ENCODE results near the gene KLHL24. TPM values are rescaled to one million over a fixed set of nuclear protein-coding genes. Genes with fewer than 3 reads are reported as not detected.
A peak's percentile ranks its signal among the peaks of the same experiment; 100 is the strongest.
"Not testable (repeated sequence)": the region's sequence is repeated elsewhere in the genome, so short reads cannot be mapped to it uniquely, and the experiment has no call there.

The KLHL24 gene
- polyA plus RNA-seq, 6 donors from 2014 or later, result 46.7 to 84.9 (median 65.3) TPM

DNA sequence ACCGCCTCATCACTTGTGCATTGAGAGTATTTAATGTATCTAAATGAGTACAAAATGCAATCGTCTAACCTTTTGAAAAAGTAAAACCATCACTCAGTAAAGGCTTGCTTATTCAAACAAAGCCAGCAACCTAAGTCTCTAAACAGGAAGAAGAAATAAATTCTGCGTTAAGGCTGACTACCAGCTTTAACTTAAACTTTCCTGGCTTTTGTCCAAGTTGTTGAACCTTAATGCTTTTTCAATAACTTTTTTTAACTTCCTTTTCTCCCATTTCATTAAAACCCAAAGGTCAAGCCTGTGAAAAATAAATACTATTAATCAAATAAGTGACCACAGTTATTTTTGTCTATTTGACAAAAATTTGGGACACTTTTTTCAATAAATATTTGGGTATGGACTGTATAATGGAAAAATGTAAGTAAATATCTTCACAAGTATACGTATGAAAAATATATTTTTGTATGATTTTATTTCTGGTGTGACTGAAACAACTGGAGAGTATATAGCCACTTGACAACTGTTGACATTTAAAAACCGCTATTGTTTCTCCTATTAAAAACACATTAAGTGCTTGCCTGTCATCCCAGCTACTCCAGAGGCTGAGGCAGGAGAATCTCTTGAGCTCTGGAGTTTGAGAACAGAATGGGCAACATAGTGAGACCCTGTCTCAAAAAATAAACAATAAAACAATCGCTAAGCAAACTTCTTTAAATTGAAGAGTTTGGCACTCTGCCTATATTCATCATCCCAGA, 2.9 kb downstream of the KLHL24 start:
- Mint-ChIP-seq H3K9me3 (no peaks in the 10 kb centered on the region), H3K4me1 (peaks cover 22 to 46% (median 35%) of the 10 kb centered on the region in 3 donors), H3K27me3 (no peaks in the 10 kb centered on the region), H3K27ac (peak overlapping the region in 3 of 6 donors; percentile 28 to 97 (median 97)), H3K36me3 (peaks cover 5 to 14% of the 10 kb centered on the region in 2 donors), H3K4me3 (peak overlapping the region in 6 of 8 donors; percentile 85 to 97 (median 96))
- DNase-seq (no peak), ATAC-seq (ENCODE audit: low read depth in 2 of 2) (no peak)

DNA sequence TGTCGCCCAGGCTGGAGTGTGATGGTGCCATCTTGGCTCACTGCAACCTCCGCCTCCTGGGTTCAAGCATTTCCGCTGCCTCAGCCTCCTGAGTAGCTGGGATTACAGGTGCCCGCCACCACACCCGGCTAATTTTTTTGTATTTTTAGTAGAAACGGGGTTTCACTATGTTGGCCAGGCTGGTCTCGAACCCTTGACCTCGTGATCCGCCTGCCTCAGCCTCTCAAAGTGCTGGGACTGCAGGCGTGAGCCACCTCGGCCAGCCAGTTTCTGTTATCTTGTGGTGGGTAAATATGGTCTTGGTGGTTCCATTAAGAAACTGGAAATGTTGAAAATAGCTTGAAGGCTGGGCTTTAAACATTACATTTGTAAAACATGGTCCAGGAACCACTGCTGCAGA, 5.2 kb downstream of the KLHL24 start:
- peak overlapping the region in 1 of 6 donors; percentile 42 for H3K27ac Mint-ChIP-seq
- H3K36me3 Mint-ChIP-seq, result peaks cover 5 to 19% of the 10 kb centered on the region in 2 donors
- H3K4me1 Mint-ChIP-seq, result peaks cover 26 to 40% (median 30%) of the 10 kb centered on the region in 3 donors
- not testable (repeated sequence) for H3K9me3 Mint-ChIP-seq; ATAC-seq (ENCODE audit: low read depth in 2 of 2); DNase-seq; H3K27me3 Mint-ChIP-seq; H3K4me3 Mint-ChIP-seq

DNA sequence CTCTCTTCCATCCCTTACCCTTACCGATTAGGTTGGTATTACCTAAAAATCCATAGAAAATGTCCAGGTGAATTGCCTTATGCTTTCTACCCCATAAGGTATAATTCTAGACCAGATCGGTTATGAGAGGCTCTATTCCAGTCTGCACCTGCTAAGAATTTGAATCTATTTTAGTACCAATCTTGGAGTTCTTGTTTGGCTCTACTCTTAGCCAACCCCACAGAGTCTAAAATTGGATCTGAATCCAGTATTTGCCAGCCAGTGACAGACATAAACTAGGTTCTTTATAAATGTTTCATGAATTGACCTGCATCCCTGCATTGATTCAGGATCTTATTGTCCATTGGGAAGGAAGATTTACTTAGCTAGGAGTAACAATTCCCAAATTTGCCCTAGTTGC, 6.5 kb downstream of the KLHL24 start:
- Mint-ChIP-seq H3K27ac (no peak overlapping the region), H3K36me3 (peaks cover 5 to 19% of the 10 kb centered on the region in 2 donors), H3K27me3 (no peaks in the 10 kb centered on the region), H3K9me3 (peaks cover 0 to 2% (median 0%) of the 10 kb centered on the region in 7 donors), H3K4me3 (peak overlapping the region in 1 of 8 donors; percentile 3), H3K4me1 (peaks cover 26 to 43% (median 29%) of the 10 kb centered on the region in 3 donors)
- DNase-seq (no peak), ATAC-seq (ENCODE audit: low read depth in 2 of 2) (no peak)

DNA sequence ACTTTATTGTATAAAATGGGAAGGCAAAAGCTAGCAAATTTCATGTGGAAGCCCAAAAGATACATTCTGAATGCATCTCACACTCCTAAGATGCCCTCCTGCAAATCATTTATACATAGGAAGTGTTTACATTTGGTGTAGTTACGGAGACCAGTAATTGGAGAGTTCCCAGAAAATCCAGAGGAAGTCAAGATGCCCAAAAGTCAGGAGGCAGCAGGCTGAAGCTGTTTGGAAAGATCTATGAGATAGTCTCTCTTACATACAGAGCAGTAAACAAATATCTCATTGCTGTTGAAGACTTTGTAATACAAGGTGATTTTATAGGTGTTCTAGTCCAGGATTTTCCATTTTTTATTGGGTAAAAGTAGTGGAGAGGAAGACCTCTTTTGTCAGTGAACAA, 8.8 kb downstream of the KLHL24 start:
- DNase-seq (no peak), ATAC-seq (ENCODE audit: low read depth in 2 of 2) (no peak)
- Mint-ChIP-seq H3K36me3 (peaks cover 5 to 27% of the 10 kb centered on the region in 2 donors), H3K4me3 (no peak overlapping the region), H3K9me3 (peaks cover 0 to 10% (median 2%) of the 10 kb centered on the region in 7 donors), H3K27ac (no peak overlapping the region), H3K4me1 (peaks cover 14 to 28% (median 20%) of the 10 kb centered on the region in 3 donors), H3K27me3 (no peaks in the 10 kb centered on the region)

DNA sequence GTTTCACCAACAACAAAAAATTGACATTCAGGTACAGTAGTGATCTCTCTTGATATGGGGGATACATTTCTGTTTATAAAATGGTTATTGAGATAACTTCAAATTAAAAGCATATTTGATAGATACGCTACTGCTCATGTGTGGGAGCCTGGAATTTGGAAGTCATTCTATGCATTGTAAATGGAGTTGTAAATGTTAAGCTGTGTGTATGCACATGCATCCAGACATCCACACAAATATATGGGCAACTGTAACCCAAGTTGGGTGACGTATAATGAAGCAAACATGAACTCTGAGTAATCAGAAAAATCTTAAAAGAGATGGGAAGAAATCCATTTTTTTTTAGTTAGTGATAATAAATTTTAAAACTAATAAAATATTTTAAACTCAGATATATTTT, 9.8 kb downstream of the KLHL24 start:
- Mint-ChIP-seq H3K4me3 (no peak overlapping the region), H3K4me1 (peaks cover 12 to 20% (median 14%) of the 10 kb centered on the region in 3 donors), H3K27ac (no peak overlapping the region), H3K27me3 (no peaks in the 10 kb centered on the region), H3K36me3 (peaks cover 14 to 24% of the 10 kb centered on the region in 2 donors), H3K9me3 (peaks cover 0 to 20% (median 11%) of the 10 kb centered on the region in 7 donors)
- DNase-seq (no peak), ATAC-seq (ENCODE audit: low read depth in 2 of 2) (no peak)

DNA sequence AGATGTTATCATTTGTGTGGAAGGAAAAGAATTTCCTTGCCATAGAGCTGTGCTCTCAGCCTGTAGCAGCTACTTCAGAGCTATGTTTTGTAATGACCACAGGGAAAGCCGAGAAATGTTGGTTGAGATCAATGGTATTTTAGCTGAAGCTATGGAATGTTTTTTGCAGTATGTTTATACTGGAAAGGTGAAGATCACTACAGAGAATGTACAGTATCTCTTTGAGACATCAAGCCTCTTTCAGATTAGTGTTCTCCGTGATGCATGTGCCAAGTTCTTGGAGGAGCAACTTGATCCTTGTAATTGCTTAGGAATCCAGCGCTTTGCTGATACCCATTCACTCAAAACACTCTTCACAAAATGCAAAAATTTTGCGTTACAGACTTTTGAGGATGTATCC, 15.1 kb downstream of the KLHL24 start:
- Mint-ChIP-seq H3K9me3 (peaks cover 6 to 64% (median 50%) of the 10 kb centered on the region in 7 donors), H3K4me3 (no peak overlapping the region)
- ATAC-seq (ENCODE audit: low read depth in 2 of 2), result no peak

DNA sequence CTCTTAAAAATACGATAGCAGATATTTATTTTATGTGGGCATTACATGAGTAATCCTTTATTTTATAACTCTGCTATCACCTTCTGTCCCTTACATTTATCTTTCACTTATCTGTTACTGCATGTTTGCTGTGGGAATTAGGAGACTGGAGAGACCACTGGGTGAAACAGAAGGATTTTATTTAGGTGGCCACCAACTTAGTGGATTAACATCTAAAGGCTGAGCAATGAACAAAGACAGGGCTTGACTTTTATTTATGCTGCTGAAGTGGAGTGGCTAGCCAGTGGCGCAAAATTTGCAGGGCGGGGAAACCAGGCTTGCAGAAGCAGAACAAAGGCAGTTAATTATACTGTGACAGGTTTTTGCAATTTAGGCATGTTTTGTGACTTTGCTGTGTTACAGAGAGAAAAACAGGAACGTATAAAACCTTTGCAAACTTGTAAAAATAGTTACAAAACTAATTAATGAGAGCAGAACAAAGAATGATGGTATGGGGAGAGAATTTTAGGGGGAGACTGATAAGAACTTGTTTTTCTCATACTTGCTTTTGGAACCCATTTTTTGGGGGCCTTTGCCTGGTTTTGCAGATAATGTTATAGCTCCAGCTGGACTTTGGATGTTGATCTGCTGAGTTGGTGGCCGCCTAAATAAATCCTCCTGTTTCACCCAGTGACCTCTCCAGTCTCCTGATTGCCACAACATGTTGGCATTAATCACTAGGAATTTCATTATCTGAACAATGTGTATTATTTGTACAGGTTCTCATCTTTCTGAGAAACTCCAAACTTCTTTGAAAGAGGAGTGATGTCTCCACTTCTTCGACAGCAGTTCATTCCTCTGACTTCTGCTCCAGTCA, 18.0 kb downstream of the KLHL24 start:
- peaks cover 10 to 70% (median 53%) of the 10 kb centered on the region in 7 donors for H3K9me3 Mint-ChIP-seq
- no peaks in the 10 kb centered on the region for H3K27me3 Mint-ChIP-seq
- DNase-seq, result no peak
- ATAC-seq (ENCODE audit: low read depth in 2 of 2), result no peak
- peak overlapping the region in 3 of 6 donors; percentile 48 to 94 (median 86) for H3K27ac Mint-ChIP-seq
- peaks cover 50 to 57% of the 10 kb centered on the region in 2 donors for H3K36me3 Mint-ChIP-seq
- peaks cover 0 to 11% (median 11%) of the 10 kb centered on the region in 3 donors for H3K4me1 Mint-ChIP-seq
- peak overlapping the region in 2 of 8 donors; percentile 25 to 63 for H3K4me3 Mint-ChIP-seq

More for the DNA sequence above, 15.1 kb downstream of the KLHL24 start:
- DNase-seq, result no peak
- Mint-ChIP-seq H3K4me1 (peaks cover 0 to 8% (median 5%) of the 10 kb centered on the region in 3 donors), H3K27me3 (no peaks in the 10 kb centered on the region), H3K27ac (no peak overlapping the region), H3K36me3 (peaks cover 40 to 41% of the 10 kb centered on the region in 2 donors)

DNA sequence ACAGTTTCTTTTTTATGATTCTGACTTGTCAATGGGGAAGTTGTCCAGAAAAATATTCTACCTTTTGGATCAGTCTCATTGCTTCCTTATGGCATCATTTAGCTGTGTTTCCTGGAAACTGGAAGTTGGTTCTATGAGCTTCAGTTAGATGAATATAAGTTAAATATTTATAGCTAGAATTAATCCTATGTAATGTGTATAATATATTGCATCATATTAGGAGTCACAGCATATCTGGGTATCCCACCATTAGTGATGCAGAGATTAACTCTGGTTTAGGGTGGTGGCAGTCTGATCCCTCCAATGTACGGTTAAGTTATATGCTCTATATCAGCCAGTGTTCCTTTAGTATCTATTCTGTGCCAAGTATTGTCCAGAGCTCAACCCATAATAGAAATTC, 19.3 kb downstream of the KLHL24 start:
- H3K9me3 Mint-ChIP-seq, result peaks cover 10 to 65% (median 48%) of the 10 kb centered on the region in 7 donors
- no peak overlapping the region for H3K27ac Mint-ChIP-seq
- peaks cover 9 to 21% (median 16%) of the 10 kb centered on the region in 3 donors for H3K4me1 Mint-ChIP-seq
- no peak for ATAC-seq (ENCODE audit: low read depth in 2 of 2)
- H3K4me3 Mint-ChIP-seq, result peak overlapping the region in 1 of 8 donors; percentile 3
- H3K27me3 Mint-ChIP-seq, result no peaks in the 10 kb centered on the region
- peaks cover 55 to 58% of the 10 kb centered on the region in 2 donors for H3K36me3 Mint-ChIP-seq
- no peak for DNase-seq

DNA sequence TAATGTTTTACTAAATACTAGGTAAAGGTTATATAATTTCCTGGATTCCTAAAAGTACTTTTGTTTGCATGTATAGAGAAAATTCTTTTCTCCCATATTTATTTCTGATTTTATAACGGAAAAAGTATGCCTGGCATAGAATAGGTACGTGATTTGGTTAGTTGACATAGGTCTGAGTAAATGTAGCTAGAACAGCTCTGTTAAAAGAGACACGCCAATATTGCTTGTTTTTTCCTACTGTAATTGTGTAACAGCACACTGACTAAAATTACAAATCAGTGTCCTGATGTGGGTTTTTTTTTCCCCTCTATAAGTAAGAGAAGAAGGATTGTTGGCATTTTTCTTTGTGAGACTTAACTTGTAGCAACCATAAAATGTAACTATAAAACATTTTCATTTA, 26.7 kb downstream of the KLHL24 start:
- DNase-seq (no peak), ATAC-seq (ENCODE audit: low read depth in 2 of 2) (no peak)
- Mint-ChIP-seq H3K27ac (no peak overlapping the region), H3K4me1 (peaks cover 8 to 12% (median 10%) of the 10 kb centered on the region in 3 donors), H3K27me3 (no peaks in the 10 kb centered on the region), H3K4me3 (no peak overlapping the region), H3K36me3 (peaks cover 24 to 35% of the 10 kb centered on the region in 2 donors), H3K9me3 (peaks cover 0 to 10% (median 2%) of the 10 kb centered on the region in 7 donors)

DNA sequence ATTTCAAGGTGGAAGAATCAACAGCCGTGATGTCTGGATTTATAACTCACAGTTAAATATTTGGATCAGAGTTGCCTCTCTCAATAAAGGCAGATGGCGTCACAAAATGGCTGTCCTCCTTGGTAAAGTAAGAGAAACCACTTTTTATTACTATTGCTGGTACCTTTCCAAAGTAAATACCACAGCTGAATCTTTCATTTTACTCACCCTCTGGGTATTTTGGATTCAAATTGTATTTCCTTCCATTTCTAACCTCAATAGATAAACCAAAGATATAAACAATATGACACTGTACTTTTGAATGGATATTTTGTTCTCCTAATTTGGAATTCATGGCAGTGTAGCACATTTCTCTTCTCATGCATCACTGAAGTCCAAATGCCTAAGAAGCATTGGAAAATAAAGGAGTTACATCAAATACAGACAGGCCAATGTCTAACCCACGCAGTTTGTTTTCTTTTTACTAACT, 29.5 kb downstream of the KLHL24 start:
- DNase-seq (no peak), ATAC-seq (ENCODE audit: low read depth in 2 of 2) (no peak)
- peaks cover 3 to 5% (median 5%) of the 10 kb centered on the region in 3 donors for H3K4me1 Mint-ChIP-seq
- peaks cover 23 to 25% of the 10 kb centered on the region in 2 donors for H3K36me3 Mint-ChIP-seq
- H3K27me3 Mint-ChIP-seq, result no peaks in the 10 kb centered on the region
- no peak overlapping the region for H3K4me3 Mint-ChIP-seq
- H3K9me3 Mint-ChIP-seq, result peaks cover 0 to 2% (median 0%) of the 10 kb centered on the region in 7 donors
- H3K27ac Mint-ChIP-seq, result no peak overlapping the region

DNA sequence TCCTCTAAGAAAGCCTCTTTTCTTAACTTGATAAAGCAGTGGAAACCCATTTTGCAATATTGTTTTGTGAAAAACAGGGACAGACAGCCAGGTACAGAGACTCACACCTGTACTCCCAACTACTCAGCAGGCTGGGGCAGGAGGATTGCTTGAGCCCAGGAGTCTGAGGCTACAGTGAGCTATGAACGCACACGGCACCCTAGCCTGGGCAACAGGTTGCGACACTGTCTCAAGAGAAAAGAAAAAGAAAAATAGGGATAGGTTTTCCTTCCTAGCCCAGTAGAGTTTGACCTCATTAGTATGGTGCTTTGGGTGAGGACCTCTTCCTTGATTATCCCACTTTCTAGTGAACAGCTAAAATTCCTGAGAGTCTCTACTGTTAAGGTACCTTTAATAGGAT, 44.6 kb downstream of the KLHL24 start:
- Mint-ChIP-seq H3K27me3 (no peaks in the 10 kb centered on the region), H3K4me3 (no peak overlapping the region), H3K36me3 (peaks cover 14 to 15% of the 10 kb centered on the region in 2 donors), H3K4me1 (peaks cover 0 to 6% (median 0%) of the 10 kb centered on the region in 3 donors), H3K9me3 (no peaks in the 10 kb centered on the region), H3K27ac (peak overlapping the region in 1 of 6 donors; percentile 62)
- DNase-seq, result no peak
- ATAC-seq (ENCODE audit: low read depth in 2 of 2), result no peak

DNA sequence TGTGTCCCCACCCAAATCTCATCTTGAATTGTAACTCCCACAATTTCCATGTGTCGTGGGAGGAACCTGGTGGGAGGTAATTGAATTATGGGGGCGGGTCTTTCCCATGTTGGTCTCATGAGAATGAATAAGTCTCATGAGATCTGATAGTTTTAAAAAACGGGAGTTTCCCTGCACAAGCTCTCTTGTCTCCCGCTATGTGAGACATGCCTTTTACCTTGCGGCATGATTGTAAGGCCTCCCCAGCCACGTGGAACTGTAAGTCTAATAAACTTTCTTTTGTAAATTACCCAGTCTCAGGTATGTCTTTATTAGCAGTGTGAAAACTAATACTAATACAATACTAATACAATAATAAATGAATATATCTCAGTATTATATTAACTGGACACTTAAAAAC, 52.3 kb downstream of the KLHL24 start:
- Mint-ChIP-seq H3K27me3 (no peaks in the 10 kb centered on the region), H3K4me1 (no peaks in the 10 kb centered on the region), H3K36me3 (no peaks in the 10 kb centered on the region), H3K4me3 (no peak overlapping the region), H3K27ac (no peak overlapping the region), H3K9me3 (no peaks in the 10 kb centered on the region)
- DNase-seq (no peak), ATAC-seq (ENCODE audit: low read depth in 2 of 2) (no peak)

DNA sequence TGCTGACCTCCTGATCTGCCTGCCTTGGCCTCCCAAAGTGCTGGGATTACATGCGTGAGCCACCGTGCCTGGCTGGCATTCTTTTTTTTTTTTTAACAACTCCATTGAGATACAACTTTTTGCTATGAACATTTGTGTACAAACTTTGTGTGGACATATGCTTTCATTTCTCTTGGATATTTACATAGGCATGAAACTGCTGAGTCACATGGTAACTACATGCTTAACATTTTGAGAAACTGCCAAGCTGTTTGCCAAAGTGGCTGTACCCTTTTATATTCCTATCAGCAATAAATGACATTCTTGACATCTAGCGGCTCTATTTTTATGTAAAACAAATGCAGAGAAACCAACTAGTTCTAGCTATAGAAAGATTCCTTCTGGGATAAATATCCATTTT, 53.5 kb downstream of the KLHL24 start:
- ATAC-seq (ENCODE audit: low read depth in 2 of 2) (no peak), DNase-seq (no peak)
- H3K27me3 Mint-ChIP-seq, result no peaks in the 10 kb centered on the region
- H3K4me1 Mint-ChIP-seq, result no peaks in the 10 kb centered on the region
- no peaks in the 10 kb centered on the region for H3K36me3 Mint-ChIP-seq
- no peak overlapping the region for H3K27ac Mint-ChIP-seq
- H3K4me3 Mint-ChIP-seq, result peak overlapping the region in 1 of 8 donors; percentile 65
- no peaks in the 10 kb centered on the region for H3K9me3 Mint-ChIP-seq
